Subcutaneous abdominal adipose tissue (tissue), 5 donors: ENCODE results near the gene EMC10.
"Not testable (repeated sequence)": the region's sequence is repeated elsewhere in the genome, so short reads cannot be mapped to it uniquely, and the experiment has no call there.

ENCODE experiments used
- H3K27ac ChIP-seq: one replicate; pipeline ENCODE4 v1.7.0; 2013; ENCODE audit warnings: low read depth, mild to moderate bottlenecking, inconsistent platforms, low read length, moderate library complexity
- H3K27me3 ChIP-seq, 5 donors: one replicate each; pipeline ENCODE4 v1.7.0; 2013; ENCODE audit warnings: low read length in 5 of 5, inconsistent platforms in 1 of 5; ENCODE audit not compliant: control insufficient read depth in 5 of 5, insufficient read depth in 4 of 5
- H3K36me3 ChIP-seq, 5 donors: one replicate each; pipeline ENCODE4 v1.7.0; 2013; ENCODE audit warnings: low read length in 5 of 5; ENCODE audit not compliant: control insufficient read depth in 5 of 5, insufficient read depth in 5 of 5
- H3K4me1 ChIP-seq, 5 donors: one replicate each; pipeline ENCODE4 v1.7.0; 2013; ENCODE audit warnings: low read length in 5 of 5, mild to moderate bottlenecking in 3 of 5, moderate library complexity in 1 of 5; ENCODE audit not compliant: control insufficient read depth in 5 of 5, insufficient read depth in 5 of 5
- H3K4me3 ChIP-seq, 5 donors: one replicate each; pipeline ENCODE4 v1.7.0; 2013; ENCODE audit warnings: low read length in 5 of 5, low read depth in 1 of 5
- H3K9ac ChIP-seq, 5 donors: one replicate each; pipeline ENCODE4 v1.7.0; 2013; ENCODE audit warnings: low read length in 5 of 5, mild to moderate bottlenecking in 4 of 5, moderate library complexity in 3 of 5
- H3K9me3 ChIP-seq, 5 donors: one replicate each; pipeline ENCODE4 v1.7.0; 2013; ENCODE audit warnings: low read length in 5 of 5; ENCODE audit not compliant: control insufficient read depth in 5 of 5
- donor health status: healthy.
- donor health status: healthy.
- donor health status: healthy.
- donor health status: healthy.
- donor health status: healthy.

The EMC10 gene

DNA sequence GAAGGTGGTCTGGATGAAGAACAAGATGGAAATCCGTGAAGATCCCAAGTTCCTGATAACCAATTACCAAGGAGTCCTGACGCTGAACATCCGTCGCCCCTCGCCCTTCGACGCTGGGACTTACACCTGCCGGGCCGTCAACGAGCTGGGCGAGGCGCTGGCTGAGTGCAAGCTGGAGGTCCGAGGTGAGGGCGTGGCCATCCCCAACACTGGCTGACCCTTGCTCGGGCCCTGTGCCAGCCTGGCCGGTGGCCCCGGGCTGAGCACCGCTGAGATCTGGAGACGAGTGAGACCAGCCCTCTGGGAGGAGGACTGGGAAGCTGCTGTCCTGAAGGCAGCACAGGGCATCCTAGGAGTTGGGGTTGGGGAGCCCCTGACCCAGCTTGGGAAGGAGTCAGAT, 12.0 kb upstream of the EMC10 start:
- H3K4me3 ChIP-seq = no peak overlapping the region
- H3K36me3 ChIP-seq = no peaks in the 10 kb centered on the region
- no peak overlapping the region for H3K27ac ChIP-seq
- no peak overlapping the region for H3K9ac ChIP-seq
- no peaks in the 10 kb centered on the region for H3K9me3 ChIP-seq
- H3K4me1 ChIP-seq = no peaks in the 10 kb centered on the region
- peaks cover 14 to 31% (median 26%) of the 10 kb centered on the region in 5 donors for H3K27me3 ChIP-seq

DNA sequence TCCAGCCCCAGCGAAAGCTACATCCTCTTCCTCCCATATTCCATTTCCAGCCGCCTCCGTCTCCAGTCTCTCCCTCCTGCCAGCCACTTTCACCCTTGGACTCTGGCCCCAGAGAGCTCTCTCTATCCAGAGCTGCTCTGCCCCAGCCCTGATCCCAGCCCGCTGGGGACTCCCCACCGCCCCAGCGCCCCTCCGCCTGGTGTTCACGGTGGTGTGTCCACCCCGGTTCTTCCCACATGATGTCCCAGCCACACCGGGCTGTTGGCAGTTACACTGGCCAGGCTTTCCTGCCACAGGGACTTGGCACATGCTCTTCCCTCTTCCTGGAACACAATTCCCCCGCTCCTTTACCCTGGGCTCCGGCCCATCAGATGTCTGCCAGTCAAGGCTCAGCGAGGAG, 11.3 kb upstream of the EMC10 start:
- H3K27ac ChIP-seq = no peak overlapping the region
- H3K4me1 ChIP-seq = no peaks in the 10 kb centered on the region
- no peak overlapping the region for H3K4me3 ChIP-seq
- H3K36me3 ChIP-seq = no peaks in the 10 kb centered on the region
- H3K27me3 ChIP-seq = peaks cover 11 to 26% (median 23%) of the 10 kb centered on the region in 5 donors
- H3K9ac ChIP-seq = no peak overlapping the region
- no peaks in the 10 kb centered on the region for H3K9me3 ChIP-seq

DNA sequence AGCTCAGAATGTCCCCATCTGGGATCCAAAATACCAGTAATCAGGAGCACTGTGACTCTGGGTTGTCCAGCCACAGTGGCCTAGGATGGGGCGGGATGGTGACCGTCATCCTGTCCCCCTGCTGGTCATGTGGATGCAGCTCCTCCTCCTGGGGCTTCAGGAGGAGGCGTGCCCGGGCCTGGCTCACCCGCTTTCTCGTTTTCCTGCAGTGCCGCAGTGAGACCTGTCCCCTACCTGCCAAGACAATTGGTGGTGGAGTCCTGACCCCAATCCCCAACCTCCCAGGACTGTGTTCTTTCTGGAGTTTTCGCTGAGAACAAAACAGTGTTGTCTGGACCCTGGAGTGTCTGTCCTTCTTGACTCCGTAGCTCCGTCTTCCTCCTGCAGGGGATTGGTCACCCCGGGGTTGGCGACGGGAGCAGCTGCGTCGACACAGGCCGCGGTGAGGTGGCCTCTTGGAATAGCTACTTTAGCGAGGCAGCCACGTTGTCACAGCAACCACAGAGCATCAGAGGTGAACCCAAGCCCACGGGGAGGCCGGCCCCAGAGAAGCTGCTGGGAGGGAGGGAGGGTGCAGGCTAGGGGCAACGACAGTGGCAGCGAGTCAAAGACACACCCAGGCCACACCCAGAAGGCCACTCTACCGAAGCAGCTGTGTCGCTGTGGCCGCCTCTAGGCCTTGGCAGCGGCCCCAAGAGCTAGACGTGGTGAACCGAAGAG, 10.2 kb upstream of the EMC10 start:
- H3K9me3 ChIP-seq = no peaks in the 10 kb centered on the region
- peaks cover 3 to 19% (median 17%) of the 10 kb centered on the region in 5 donors for H3K27me3 ChIP-seq
- H3K9ac ChIP-seq = no peak overlapping the region
- no peak overlapping the region for H3K4me3 ChIP-seq
- no peak overlapping the region for H3K27ac ChIP-seq
- no peaks in the 10 kb centered on the region for H3K4me1 ChIP-seq
- no peaks in the 10 kb centered on the region for H3K36me3 ChIP-seq

DNA sequence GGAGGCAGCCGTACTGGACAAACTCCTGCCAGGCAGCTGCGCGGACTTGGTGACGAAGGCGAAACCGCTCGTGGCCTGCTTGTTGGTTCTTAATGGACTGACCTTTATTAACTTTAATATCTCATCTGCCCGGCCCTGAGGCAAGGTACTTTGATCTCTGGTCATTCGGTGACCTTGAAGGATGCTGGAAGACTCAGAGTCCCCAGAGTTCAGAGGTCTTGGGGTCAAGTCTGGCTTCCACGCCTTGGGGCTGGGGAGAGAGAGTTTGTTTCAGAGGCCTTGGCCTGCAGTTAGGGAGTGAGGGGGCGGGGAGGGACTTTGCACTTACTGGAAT, 9.6 kb upstream of the EMC10 start:
- H3K4me1 ChIP-seq = no peaks in the 10 kb centered on the region
- H3K4me3 ChIP-seq = no peak overlapping the region
- H3K27ac ChIP-seq = no peak overlapping the region
- H3K27me3 ChIP-seq = peaks cover 3 to 15% (median 12%) of the 10 kb centered on the region in 5 donors
- H3K9me3 ChIP-seq = no peaks in the 10 kb centered on the region
- H3K9ac ChIP-seq = no peak overlapping the region
- H3K36me3 ChIP-seq = no peaks in the 10 kb centered on the region

DNA sequence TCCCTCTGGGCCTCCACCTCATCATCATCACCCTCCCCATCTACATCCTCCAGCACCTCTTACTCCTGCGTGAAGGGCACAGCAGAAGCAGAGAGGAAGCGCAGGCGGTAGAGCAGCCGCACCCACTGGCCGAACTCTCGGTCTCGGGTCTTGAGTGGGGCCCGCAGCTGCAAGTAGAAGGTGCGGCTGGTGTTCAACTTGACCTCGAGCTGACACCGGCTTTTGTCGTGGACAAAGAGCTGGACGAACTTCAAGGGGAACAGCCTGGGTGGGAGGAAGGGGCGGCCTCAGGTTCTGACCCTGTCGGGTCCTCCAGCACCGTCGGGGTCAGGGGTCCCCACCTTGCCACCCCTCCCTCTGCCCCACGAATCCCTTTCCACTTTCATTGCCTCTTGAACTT, 8.7 kb upstream of the EMC10 start:
- Histone ChIP-seq H3K27me3 (peaks cover 3 to 12% (median 12%) of the 10 kb centered on the region in 5 donors), H3K9me3 (no peaks in the 10 kb centered on the region), H3K27ac (no peak overlapping the region), H3K4me3 (no peak overlapping the region), H3K36me3 (no peaks in the 10 kb centered on the region), H3K4me1 (no peaks in the 10 kb centered on the region), H3K9ac (no peak overlapping the region)

DNA sequence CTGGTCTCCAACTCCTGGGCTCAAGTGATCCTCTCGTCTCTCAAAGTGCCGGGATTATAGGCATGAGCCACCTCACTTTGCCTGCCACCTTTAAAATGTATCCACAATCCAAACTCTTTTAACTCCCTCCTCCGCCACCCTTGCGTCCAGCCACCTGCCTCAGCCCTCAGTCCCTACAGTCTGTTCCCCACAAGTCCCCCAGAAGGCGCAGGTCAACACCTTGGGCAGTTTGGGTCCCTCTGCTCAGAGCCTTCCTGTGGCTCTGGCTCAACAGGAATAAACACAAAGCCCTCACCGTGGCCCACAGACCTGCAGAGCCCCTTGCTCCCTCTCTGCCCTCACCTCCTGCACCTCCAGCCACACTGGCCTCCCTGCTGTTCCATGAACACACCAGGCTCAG, 7.5 kb upstream of the EMC10 start:
- no peaks in the 10 kb centered on the region for H3K4me1 ChIP-seq
- no peak overlapping the region for H3K27ac ChIP-seq
- no peak overlapping the region for H3K4me3 ChIP-seq
- no peak overlapping the region for H3K9ac ChIP-seq
- no peaks in the 10 kb centered on the region for H3K9me3 ChIP-seq
- H3K36me3 ChIP-seq = no peaks in the 10 kb centered on the region
- peaks cover 3 to 12% (median 12%) of the 10 kb centered on the region in 5 donors for H3K27me3 ChIP-seq

DNA sequence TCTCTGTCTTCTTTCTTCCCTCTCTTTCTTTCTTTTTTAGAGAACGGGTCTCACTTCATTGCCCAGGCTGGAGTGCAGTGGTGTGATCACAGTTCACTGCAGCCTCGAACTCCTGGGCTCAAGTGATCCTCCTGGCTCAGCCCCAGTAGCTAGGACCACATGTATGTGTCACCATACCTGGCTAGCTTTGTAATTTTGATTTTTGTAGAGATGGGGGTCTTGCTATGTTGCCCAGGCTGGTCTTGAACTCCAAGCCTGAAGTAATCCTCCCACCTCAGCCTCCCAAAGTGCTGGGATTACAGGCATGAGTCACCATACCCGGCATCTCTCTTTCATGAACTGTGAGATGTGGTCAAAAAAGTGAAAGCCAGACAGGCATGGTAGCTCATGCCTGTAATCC, 3.0 kb upstream of the EMC10 start:
- not testable (repeated sequence) for H3K27ac ChIP-seq, H3K36me3 ChIP-seq, H3K9ac ChIP-seq, H3K4me3 ChIP-seq, H3K27me3 ChIP-seq, H3K9me3 ChIP-seq
- H3K4me1 ChIP-seq = peaks cover 3 to 20% (median 16%) of the 10 kb centered on the region in 5 donors

DNA sequence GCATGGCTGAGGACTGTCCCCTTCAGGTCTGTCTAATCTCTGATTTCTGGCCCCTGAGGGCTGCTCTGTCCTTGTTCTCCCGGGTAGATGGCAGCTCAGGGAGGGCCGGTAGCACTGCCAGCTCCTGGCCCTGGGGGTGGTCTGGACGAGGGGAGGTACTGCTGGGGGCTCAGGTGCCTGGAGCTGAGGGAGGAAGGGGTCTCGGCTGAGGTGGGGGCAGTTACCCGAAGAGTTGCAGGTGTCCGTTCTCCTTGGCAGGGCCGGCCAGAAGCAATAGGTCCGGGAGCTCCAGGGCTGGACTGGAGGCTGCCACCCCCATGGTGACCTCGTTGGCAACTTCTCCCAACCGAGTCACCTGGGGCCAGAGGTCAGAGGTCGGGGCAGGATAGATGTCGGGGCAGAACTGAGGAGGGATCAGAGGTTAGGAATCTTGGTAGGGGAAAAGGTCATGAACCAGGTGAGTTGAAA, 1.2 kb upstream of the EMC10 start:
- no peak overlapping the region for H3K27ac ChIP-seq
- no peaks in the 10 kb centered on the region for H3K27me3 ChIP-seq
- no peaks in the 10 kb centered on the region for H3K9me3 ChIP-seq
- H3K9ac ChIP-seq = no peak overlapping the region
- peaks cover 0 to 18% (median 13%) of the 10 kb centered on the region in 5 donors for H3K36me3 ChIP-seq
- no peak overlapping the region for H3K4me3 ChIP-seq
- H3K4me1 ChIP-seq = peaks cover 3 to 21% (median 16%) of the 10 kb centered on the region in 5 donors

DNA sequence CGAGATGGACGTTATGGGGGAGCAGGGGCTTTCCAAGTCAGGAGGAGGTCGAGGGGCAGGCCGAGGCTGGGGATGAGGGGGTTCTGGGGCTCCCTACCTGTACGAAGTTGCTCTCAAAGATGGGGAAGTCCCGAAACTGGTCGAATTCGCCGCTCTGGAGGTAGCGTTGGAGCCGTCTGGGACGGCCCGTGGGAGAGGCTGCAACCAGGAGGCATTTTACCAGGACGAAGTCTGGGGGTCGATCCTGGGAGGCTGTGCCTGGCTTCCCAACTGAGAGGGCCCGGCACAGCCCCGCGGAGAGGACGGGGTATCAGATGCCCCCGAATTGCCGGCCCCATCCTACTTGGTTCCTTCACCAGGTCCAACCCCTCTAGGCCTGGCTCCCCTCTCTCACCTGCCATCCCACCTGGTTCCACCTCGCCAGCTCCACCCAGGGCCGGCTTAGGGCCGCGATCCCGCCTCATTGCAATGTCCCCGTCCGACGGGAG, 527 bp upstream of the EMC10 start:
- Histone ChIP-seq H3K9me3 (no peaks in the 10 kb centered on the region), H3K9ac (no peak overlapping the region), H3K4me3 (peak overlapping the region in 3 of 5 donors; percentile 93 to 98 (median 94)), H3K27ac (no peak overlapping the region), H3K36me3 (peaks cover 0 to 24% (median 20%) of the 10 kb centered on the region in 5 donors), H3K27me3 (no peaks in the 10 kb centered on the region), H3K4me1 (peaks cover 3 to 21% (median 16%) of the 10 kb centered on the region in 5 donors)

DNA sequence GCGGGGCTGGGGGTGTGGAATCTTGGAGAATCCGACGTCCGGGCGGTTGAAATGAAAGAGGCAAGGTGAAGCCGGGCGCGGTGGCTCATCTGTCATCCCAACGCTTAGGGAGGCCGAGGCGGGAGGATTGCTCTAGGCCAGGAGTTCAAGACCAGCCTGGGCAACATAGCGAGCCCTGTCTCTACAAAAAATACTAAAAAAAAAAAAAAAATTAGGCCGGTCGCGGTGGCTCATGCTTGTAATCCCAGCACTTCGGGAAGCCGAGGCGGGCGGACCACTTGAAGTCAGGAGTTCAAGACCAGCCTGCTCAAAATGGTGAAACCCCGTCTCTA, 566 bp downstream of the EMC10 start:
- Histone ChIP-seq H3K4me3 (peak overlapping the region; percentile 69 to 98 (median 93)), H3K27me3 (no peaks in the 10 kb centered on the region), H3K36me3 (peaks cover 0 to 35% (median 31%) of the 10 kb centered on the region in 5 donors), H3K4me1 (peaks cover 3 to 21% (median 16%) of the 10 kb centered on the region in 5 donors), H3K9ac (peak overlapping the region in 4 of 5 donors; percentile 76 to 95 (median 88)), H3K27ac (no peak overlapping the region), H3K9me3 (no peaks in the 10 kb centered on the region)
